HG02571 (cell line): ENCODE results near the gene AGBL5.

Source experiments
- ATAC-seq: cut with Tn5 transposase; IDR thresholded peaks from one replicate; pipeline ENCODE4 v1.9.1; 2021; ENCODE audit warnings: mild to moderate bottlenecking, moderate library complexity; ENCODE audit not compliant: unreplicated experiment

Gene AGBL5

GRCh38 chr2:27087823-27088410 is 36.4 kb downstream of the AGBL5 start:
- ATAC-seq, result no peak

DNA sequence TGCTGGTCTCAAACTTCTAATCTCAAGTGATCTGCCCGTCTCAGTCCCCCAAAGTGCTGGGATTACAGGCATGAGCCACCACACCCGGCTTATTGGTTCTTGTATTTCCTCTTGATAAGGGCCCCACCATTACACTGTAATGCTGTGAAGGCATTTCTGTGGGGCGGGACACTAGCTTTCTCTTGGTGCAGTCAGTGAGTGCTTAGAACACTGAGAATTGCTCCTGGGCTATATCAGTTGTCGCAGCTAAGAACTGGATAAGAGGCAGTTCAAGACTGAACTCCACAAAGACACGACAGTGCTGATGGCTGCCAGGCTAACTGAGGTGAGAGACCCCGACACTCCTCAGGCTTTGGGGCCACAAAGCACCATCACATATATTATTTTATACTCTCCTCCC is 37.2 kb downstream of the AGBL5 start:
- ATAC-seq, result no peak

- ATAC-seq, result no peak
Observed at GRCh38 chr2:27089111-27089954, 37.9 kb downstream of the AGBL5 start.

DNA sequence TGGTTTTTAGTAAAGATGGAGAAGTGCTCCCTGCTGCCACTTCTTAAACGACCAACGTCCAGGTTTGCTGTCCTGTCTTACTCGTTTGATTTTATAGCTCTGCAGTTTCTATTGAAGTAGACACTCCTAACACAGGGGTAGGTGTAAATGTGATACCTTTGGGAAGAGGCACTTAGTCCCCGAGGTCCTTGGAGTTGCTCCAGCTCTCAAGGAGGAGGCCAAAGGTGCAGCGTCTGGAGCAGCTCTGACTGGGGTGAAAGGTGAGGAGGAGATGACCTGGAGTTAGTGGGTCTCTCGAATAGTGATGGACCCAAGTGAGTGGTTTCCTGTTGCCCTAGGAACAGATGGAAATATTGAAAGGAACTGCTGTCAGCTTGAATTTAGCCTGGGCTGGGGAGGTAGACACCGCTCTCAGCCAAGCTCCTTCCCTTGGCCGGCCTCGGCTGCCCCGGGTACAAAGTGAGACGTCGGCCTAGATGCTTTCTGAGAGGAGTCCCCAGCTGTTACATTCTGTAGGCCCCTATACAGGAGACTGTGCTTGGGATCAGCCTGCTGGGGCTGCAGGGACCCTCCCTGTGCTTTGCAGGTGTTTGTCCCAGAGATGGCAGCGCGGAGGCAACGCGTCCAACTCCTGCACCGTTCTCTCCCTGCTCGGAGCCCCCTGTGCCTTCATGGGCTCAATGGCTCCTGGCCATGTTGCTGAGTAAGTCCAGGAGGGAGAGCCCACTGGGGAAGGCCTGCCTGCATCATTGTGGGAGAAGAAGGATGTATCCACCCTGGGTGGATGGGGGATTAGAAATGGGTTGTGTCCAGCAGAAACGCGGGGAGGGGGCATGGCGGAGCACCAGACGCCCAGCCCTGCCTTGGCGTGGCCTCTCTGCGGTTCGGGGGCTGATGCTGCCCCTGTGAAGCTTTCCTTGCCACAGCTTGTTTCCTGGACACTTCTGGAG is 40.6 kb downstream of the AGBL5 start:
- no peak for ATAC-seq

DNA sequence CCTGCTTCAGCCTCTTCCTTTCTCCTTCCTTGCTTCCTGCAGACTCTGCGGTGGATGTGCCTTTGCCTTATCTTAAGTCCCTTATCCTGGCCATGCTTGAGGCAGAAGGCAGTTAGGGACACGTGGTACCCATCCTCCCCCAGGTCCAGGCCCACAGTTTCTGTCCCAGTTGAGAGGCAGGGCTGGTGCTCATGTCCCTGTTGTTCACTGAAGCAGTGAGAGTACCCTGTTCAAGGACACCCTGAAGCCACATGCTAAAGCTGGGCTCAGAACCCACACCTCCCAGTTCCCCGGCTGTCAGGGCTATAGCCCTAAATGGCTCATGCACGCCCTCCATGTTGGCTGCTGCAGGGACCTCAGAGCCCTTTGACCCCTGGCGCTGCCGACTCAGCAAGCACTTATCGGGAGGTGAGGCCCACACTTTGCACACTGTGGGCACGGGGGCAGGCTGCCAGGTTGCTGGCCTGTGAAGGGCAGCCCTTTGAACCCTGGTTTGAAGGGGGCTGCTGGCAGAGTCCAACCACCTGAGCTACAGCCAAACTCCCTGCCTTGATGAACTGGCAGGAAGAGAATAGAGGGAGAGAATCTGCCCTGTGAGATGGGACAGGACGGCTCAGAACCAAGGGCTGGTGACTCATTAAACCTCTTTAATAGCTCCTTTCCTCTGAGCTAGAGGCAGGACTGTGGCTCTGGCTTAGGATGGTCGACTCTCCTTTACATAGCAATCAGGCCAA is 41.4 kb downstream of the AGBL5 start:
- ATAC-seq, result no peak

DNA sequence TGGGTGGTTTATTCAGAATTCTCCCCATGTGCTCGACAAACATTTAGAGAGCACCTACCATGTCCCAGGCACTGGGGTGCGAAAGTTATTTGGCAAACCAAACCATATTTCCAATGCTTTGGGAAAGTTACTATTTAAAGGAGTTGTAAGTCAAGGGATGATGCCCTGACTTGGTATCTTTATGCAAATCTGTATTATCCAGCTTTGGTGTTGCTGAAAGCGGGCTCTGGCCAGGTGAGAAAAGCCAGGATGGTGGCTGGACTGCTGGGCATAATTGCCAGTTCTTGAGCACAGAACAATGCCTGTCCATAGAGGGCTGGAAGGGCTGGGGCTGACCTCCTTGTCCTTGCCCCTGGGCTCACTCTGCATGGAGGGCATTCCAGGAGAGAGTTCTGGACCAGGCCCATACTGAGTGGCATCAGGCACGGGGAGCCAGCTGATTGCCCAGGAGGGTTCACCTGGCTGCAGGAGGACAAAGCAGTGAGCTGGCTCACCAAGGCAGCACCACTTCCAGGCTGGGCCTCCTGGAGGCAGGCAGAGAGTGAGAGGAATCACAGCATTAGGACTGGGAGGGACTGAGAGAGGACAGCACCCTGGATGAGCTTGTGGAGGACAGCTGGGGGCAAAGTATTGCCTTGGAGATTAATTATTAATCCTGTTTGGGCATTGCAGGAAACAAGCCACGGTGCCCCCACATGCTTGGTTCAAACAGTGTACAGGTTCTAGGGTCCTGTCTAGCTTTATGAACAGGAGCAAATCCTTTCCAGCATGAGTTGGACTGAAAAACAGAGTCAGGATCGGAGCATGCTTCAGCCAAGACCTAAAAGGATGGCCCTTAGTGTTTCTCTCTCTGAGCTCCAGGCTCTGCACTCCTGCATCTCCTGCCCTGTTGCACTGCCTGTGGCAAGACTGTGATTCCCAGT is 42.2 kb downstream of the AGBL5 start:
- ATAC-seq, result no peak

DNA sequence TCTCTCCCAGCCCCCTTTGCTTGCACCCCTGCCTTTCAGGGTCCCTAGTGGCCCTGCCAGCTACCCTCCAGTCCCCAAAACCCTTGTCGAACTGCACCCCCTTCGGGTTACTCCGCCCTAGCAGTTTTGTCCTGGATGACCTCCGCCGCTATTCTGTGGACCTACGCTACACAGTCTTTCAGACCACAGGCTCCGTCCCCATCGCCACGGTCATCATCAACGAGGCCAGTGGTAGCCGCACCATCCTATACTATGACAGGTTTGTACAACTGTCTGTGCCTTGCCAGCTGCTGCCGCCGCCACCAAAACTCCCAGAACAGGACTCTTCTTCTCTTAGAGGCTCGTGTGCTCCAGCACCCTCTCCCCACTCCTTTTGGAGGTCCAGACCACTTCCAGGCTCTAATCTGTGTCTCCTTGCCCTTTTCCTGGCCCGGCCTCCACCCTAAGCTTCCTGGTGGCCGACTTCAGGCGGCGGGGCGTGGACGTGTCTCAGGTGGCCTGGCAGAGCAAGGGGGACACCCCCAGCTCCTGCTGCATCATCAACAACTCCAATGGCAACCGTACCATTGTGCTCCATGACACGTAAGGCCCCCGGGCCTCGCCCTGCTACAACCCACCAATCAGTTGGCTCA is 43.0 kb downstream of the AGBL5 start:
- no peak for ATAC-seq

GRCh38 chr2:27095427-27095744 is 43.9 kb downstream of the AGBL5 start:
- no peak for ATAC-seq

DNA sequence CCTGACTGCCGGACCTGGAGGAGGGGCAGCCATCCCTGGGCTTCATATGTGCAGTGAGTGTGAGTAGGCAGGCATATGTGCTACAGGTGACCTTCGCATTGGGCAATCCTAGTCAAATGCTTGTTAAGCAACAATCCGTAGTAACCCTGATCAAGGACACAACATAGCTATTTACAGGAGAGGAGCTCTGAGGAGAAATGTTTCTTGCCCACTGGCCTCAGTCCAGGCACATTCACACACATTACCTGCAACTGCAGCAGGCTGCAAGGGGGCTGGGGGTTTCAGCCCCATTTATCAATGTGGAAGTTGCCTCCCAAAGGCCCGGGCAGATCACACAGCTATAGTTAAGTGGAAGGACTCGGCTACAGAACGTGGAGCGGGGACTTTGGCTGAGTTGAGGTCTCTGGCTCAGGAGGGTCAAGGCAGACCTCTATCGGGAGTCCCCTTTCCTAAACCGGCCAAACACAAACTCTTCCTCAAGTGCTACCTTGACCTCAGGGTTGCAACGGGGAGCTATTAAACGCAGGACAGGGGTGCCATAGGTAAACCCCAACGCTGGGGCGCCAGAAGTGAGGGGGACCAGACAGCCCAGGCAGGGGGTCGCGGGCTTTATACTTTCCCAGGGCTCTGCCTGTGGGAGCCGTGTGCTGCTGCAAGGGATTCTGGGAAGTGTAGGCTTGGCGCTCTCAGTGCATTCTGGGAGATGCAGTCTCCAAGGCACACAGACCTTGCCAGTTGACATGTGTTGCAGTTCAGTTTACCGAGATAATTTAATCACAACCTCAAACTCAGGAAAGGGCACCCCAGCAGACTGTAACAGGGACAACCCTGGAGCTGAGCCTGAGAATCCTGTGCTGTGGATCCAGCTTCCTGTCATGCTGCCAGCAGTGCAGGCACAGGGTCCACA is 44.5 kb downstream of the AGBL5 start:
- no peak for ATAC-seq

- ATAC-seq, result no peak
Observed at GRCh38 chr2:27096748-27097297, 45.4 kb downstream of the AGBL5 start.

DNA sequence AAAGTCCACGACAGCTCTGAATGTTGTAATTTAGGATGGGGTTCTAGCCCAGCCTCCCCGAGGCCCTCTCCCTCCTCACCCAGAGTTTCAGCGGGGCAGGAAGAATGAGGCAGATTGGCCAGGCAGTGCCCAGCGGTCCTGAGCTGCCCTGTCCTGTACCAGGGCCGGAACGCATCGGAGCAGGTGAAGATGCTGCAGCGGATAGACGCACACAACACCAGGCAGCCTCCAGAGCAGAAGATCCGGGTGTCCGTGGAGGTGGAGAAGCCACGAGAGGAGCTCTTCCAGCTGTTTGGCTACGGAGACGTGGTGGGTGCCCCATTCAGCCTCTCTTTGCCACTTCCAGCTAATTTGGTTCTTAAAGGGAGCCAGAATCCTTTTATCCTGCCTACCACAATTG is 45.9 kb downstream of the AGBL5 start:
- no peak for ATAC-seq

GRCh38 chr2:27099334-27099955 is 48.0 kb downstream of the AGBL5 start:
- no peak for ATAC-seq

DNA sequence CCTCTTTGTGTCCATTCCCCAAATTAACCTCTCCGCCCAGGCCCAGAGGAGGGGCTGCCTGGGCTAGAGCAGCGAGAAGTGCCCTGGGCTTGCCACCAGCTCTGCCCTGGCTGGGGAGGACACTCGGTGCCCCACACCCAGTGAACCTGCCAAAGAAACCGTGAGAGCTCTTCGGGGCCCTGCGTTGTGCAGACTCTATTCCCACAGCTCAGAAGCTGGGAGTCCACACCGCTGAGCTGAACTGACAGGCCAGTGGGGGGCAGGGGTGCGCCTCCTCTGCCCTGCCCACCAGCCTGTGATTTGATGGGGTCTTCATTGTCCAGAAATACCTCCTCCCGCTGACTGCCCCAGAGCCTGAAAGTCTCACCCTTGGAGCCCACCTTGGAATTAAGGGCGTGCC is 48.6 kb downstream of the AGBL5 start:
- ATAC-seq, result no peak

- no peak for ATAC-seq
Observed at GRCh38 chr2:27102329-27102728, 50.9 kb downstream of the AGBL5 start.

DNA sequence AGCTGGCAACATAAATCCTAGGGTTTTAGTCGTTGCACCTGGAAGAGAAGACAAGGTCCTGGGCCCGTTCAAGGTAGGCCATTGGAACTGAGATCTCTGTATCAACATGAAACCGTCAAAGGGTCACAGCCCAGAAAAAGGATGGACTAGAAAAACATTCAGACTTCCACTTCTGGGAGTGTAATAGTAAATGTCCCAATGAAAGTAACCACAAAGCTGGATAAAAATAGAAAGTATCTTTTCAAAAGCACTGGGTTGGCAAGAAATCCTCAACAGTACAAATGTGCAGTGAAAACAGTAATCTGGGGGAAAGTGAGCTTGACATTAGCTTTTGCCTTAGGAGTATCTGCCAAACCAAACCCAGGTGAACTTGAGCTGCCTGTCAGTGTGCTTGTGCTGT is 54.5 kb downstream of the AGBL5 start:
- no peak for ATAC-seq

DNA sequence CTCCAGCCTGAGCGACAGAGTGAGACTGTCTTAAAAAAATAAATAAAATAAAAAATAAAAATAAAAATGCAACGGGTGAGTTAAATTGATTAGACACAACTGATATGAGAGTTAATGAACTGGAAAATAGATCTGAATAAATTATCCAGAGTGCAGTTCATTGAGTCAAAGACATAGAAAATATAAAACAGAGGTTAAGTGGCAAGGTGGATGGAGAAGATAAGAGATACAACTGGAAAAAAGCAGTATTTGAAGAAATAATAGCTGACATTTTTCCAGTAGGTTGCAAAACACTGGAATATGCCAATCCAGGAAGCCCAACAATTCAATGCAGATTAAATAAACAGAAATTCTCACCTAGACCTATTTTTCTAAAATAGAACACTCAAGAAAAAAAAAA is 56.8 kb downstream of the AGBL5 start:
- ATAC-seq, result no peak

GRCh38 chr2:27109083-27109482 is 57.6 kb downstream of the AGBL5 start:
- ATAC-seq, result no peak
